Stomach (tissue), 9 donors: ENCODE results near the gene TERC. TPM values are rescaled to one million over a fixed set of nuclear protein-coding genes. Genes with fewer than 3 reads are reported as not detected.

ENCODE experiments used
- DNase-seq, 2 donors: peaks; one replicate each; pipeline versions ENCODE4 v3.0.0 to v3.0.0-alpha.2; 2013 to 2019
- H3K27ac ChIP-seq, 5 donors: fragments of 200-600 bp in 4 of 5; sonication (generic) in 4 of 5; one replicate each; pipeline ENCODE4 v1.5.1; 2013 to 2019; ENCODE audit warnings: mild to moderate bottlenecking in 1 of 5, moderate library complexity in 1 of 5
- H3K27me3 ChIP-seq, 3 donors: fragments of 200-600 bp; sonication (generic); one replicate each; pipeline ENCODE4 v1.5.1; 2017 to 2019; ENCODE audit warnings: mixed run types in 1 of 3
- H3K36me3 ChIP-seq, 4 donors: fragments of 200-600 bp; sonication (generic); 1 replicate in 3 of 4; 2 replicates in 1 of 4; pipeline ENCODE4 v1.5.1; 2016 to 2019
- H3K4me1 ChIP-seq, 4 donors: fragments of 200-600 bp; sonication (generic); one replicate each; pipeline ENCODE4 v1.5.1; 2016 to 2019
- H3K4me3 ChIP-seq, 4 donors: fragments of 200-600 bp; sonication (generic) in 3 of 4; one replicate each; pipeline ENCODE4 v1.5.1; 2016 to 2019; ENCODE audit warnings: mild to moderate bottlenecking in 1 of 4
- H3K9me3 ChIP-seq, 4 donors: fragments of 200-600 bp; sonication (generic); one replicate each; pipeline ENCODE4 v1.5.1; 2016 to 2019
- CTCF ChIP-seq, 7 experiments: fragments of 450-650 bp in 4 of 7; fragments of 200-600 bp in 3 of 7; sonication (generic) in 3 of 7; IDR thresholded peaks; one replicate each; pipeline ENCODE4 v1.5.1; 2016 to 2019; ENCODE audit warnings: antibody characterized with exemption in 7 of 7, control low read depth in 2 of 7, mild to moderate bottlenecking in 1 of 7
- EP300 ChIP-seq: sonication (generic); formaldehyde crosslinking; IDR thresholded peaks from one replicate; pipeline ENCODE4 v1.6.1; 2017; ENCODE audit warnings: antibody characterized with exemption
- POLR2A ChIP-seq, 4 donors: fragments of 450-650 bp; IDR thresholded peaks; one replicate each; pipeline ENCODE4 v1.6.1; 2016; ENCODE audit warnings: antibody characterized with exemption in 4 of 4, control low read depth in 2 of 4, mild to moderate bottlenecking in 1 of 4, moderate library complexity in 1 of 4
- POLR2AphosphoS5 ChIP-seq, 3 donors: sonication (generic); formaldehyde crosslinking; IDR thresholded peaks; one replicate each; pipeline ENCODE4 v1.6.1; 2016; ENCODE audit warnings: antibody characterized with exemption in 3 of 3
- WGBS, 5 donors: extraction: QIAGEN DNeasy Blood & Tissue Kit in 3 of 5; methylation state at CpG; one replicate each; pipeline versions ENCODE4 v1.1.5 to v1.1.7; 2013 to 2018; 5-methylcytosine and 5-hydroxymethylcytosine counted together
- intact Hi-C: fragments of 100-400 bp; cut with DNase I; formaldehyde crosslinking; loops from one replicate; pipeline ENCODE4 v1.15.1; 2023; ENCODE audit warnings: low total_unique reads
- polyA plus RNA-seq, 3 donors: library from polyadenylated mRNA; stranded (reverse); fragments of 200-250 nt; gene quantifications; one replicate each; pipeline ENCODE4 v1.2.3, GENCODE V29; 2013
- total RNA-seq, 5 donors: library from RNA; depleted of rRNA; stranded (reverse); fragments of >200 nt; gene quantifications; one replicate each; pipeline versions ENCODE4 v1.1.0 to v1.2.3, GENCODE V29; 2014 to 2016
- donor health status: healthy with polysubstance abuse.
- donor health status: Bipolar disorder and iron deficiency.
- donor health status: healthy.

Gene TERC
- total and polyA plus RNA-seq, 8 donors: 107 to 717 (median 249) TPM; not detected in 3

- DNase-seq: no peak
- intact Hi-C loops: no loop called here
- Histone ChIP-seq H3K27ac (peak overlapping the region in 1 of 5 donors; percentile 58), H3K27me3 (no peaks in the 10 kb centered on the region), H3K36me3 (no peaks in the 10 kb centered on the region), H3K4me3 (no peak overlapping the region), H3K9me3 (no peaks in the 10 kb centered on the region), H3K4me1 (peaks cover 0 to 35% (median 8%) of the 10 kb centered on the region in 4 donors)
- 52 to 69% (median 60%) methylated on average over 2 of the region's 2 CpGs for WGBS, 5 donors
- no peak for TF ChIP-seq EP300
- TF ChIP-seq POLR2A (IDR thresholded peaks at IDR 0.05): no peak
- no peak for TF ChIP-seq POLR2AphosphoS5 (IDR thresholded peaks at IDR 0.05)
- TF ChIP-seq CTCF (IDR thresholded peaks at IDR 0.05): no peak
Observed at GRCh38 chr3:169755488-169755887, 9.4 kb downstream of the TERC start.

DNA sequence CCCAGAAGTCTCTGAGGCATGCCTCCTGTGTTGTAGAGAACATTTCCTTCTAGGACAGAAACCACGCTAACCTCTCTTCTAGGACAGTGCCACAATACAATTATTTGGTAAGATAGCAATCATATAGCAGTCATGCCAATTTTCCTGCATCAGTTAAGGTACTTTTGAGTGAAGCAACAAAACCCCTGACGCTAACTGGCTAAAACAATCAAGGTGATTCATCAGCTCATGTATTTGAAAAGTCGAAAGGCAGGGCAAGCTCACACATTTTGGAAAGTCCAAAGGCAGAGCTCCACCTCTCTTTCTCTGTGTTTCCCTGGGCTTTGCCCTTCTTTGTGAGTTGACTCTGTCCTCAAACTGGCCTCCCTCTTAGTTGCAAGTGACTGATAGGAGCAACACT is 10.1 kb downstream of the TERC start:
- Histone ChIP-seq H3K4me3 (no peak overlapping the region), H3K27me3 (no peaks in the 10 kb centered on the region), H3K9me3 (no peaks in the 10 kb centered on the region), H3K4me1 (peaks cover 7 to 42% (median 10%) of the 10 kb centered on the region in 4 donors), H3K36me3 (no peaks in the 10 kb centered on the region), H3K27ac (peak overlapping the region in 2 of 5 donors; percentile 48 to 58)
- 38 to 55% (median 47%) methylated on average over 3 of the region's 3 CpGs for WGBS, 5 donors
- intact Hi-C loops: no loop called here
- TF ChIP-seq POLR2AphosphoS5 (IDR thresholded peaks at IDR 0.05): peak in 1 of 3 donors; percentile 7
- TF ChIP-seq EP300: no peak
- TF ChIP-seq CTCF (IDR thresholded peaks at IDR 0.05): no peak
- no peak for DNase-seq

DNA sequence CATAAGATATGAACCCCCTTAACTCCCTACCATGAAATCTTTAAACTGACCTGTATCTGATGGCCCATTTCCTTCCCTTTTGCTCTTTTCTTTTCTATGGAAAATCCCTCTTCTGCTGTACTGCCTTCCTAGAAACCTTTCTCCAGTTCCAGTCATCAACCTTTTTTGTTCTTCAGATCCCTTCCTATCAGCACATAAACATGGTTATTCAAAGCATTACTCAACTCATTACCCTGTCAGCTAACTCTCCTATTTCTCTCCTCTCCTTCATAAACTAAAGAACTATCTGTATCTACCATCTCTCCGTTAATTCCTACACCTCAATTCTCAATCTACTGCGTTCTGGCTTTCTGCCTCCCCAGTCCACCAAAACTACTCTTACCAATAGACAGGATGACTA is 13.0 kb downstream of the TERC start:
- 77 to 87% (median 82%) methylated on average over 2 of the region's 2 CpGs for WGBS, 5 donors
- Histone ChIP-seq H3K36me3 (no peaks in the 10 kb centered on the region), H3K4me3 (no peak overlapping the region), H3K9me3 (no peaks in the 10 kb centered on the region), H3K27me3 (no peaks in the 10 kb centered on the region), H3K4me1 (peaks cover 7 to 33% (median 15%) of the 10 kb centered on the region in 4 donors), H3K27ac (peak overlapping the region in 3 of 5 donors; percentile 54 to 77 (median 64))
- no peak for DNase-seq
- intact Hi-C loops: no loop called here
- TF ChIP-seq POLR2A (IDR thresholded peaks at IDR 0.05) (no peak), POLR2AphosphoS5 (IDR thresholded peaks at IDR 0.05) (no peak), EP300 (no peak), CTCF (IDR thresholded peaks at IDR 0.05) (no peak)

GRCh38 chr3:169750665-169751064 is 14.2 kb downstream of the TERC start:
- TF ChIP-seq EP300 (no peak), POLR2AphosphoS5 (IDR thresholded peaks at IDR 0.05) (peak in 1 of 3 donors; percentile 21)
- Histone ChIP-seq H3K36me3 (no peaks in the 10 kb centered on the region), H3K4me3 (no peak overlapping the region), H3K27me3 (no peaks in the 10 kb centered on the region), H3K9me3 (no peaks in the 10 kb centered on the region), H3K4me1 (peaks cover 7 to 33% (median 15%) of the 10 kb centered on the region in 4 donors), H3K27ac (peak overlapping the region; percentile 18 to 77 (median 54))
- intact Hi-C loops: no loop called here
- DNase-seq: no peak
- WGBS, 5 donors: 24 to 41% (median 28%) methylated on average over 2 of the region's 2 CpGs

DNA sequence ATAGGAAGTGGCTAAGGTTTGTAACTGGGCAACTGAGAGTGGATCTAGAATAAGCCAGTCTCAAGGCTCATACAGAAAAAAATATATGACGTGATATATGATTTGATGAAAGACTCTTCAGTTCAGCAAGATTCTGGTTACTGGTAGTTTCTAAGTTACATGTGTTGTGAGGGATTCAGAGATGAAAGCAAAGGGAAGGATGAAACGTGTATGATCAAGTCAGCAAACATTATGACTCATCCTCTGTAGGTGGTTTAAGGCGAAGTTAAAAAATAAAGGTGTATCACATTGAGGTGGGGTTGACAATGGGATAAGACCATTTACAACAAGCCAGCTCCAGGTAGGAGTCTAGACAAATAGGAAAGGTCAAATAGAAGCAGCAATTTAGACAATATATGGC is 16.2 kb downstream of the TERC start:
- Histone ChIP-seq H3K27me3 (no peaks in the 10 kb centered on the region), H3K9me3 (no peaks in the 10 kb centered on the region), H3K27ac (no peak overlapping the region), H3K4me3 (no peak overlapping the region), H3K4me1 (peaks cover 7 to 30% (median 17%) of the 10 kb centered on the region in 4 donors), H3K36me3 (no peaks in the 10 kb centered on the region)
- TF ChIP-seq EP300 (no peak), POLR2AphosphoS5 (IDR thresholded peaks at IDR 0.05) (no peak), POLR2A (IDR thresholded peaks at IDR 0.05) (no peak), CTCF (IDR thresholded peaks at IDR 0.05) (no peak)
- intact Hi-C loops: no loop called here
- 60 to 67% (median 64%) methylated on average over 3 of the region's 3 CpGs for WGBS, 5 donors
- no peak for DNase-seq
